Calu3 (cell line): ENCODE measurements around the gene CCBE1. TPM values are rescaled to one million over a fixed set of nuclear protein-coding genes. Genes with fewer than 3 reads are reported as not detected.

ENCODE experiments used
- BruUV-seq: library from RNA; stranded (reverse); fragments of 400-500 nt; replicated peaks from 2 replicates; lab custom pipeline; 2021; lab: Mats Ljungman, UMichigan
- CTCF ChIA-PET: fragments of 300-600 bp; sonication (Branson Sonifier 250); formaldehyde crosslinking; loops from one replicate; lab custom pipeline; 2022; ENCODE audit warnings: antibody characterized with exemption; lab: Charles Lee
- DNase-seq: peaks from one replicate; pipeline ENCODE4 v3.0.0; 2022
- H3K27ac Mint-ChIP-seq: one replicate; pipeline ENCODE4 v1.8.0; 2022; ENCODE audit warnings: mixed read lengths; ENCODE audit not compliant: unreplicated experiment
- H3K27me3 Mint-ChIP-seq: one replicate; pipeline ENCODE4 v1.8.0; 2022; ENCODE audit warnings: mixed read lengths; ENCODE audit not compliant: unreplicated experiment
- H3K36me3 Mint-ChIP-seq: one replicate; pipeline ENCODE4 v1.8.0; 2022; ENCODE audit warnings: mild to moderate bottlenecking, moderate library complexity, mixed read lengths; ENCODE audit not compliant: insufficient read depth, unreplicated experiment
- H3K4me1 Mint-ChIP-seq: one replicate; pipeline ENCODE4 v1.8.0; 2022; ENCODE audit warnings: mild to moderate bottlenecking, low read depth, mixed read lengths; ENCODE audit not compliant: unreplicated experiment
- H3K4me3 Mint-ChIP-seq: one replicate; pipeline ENCODE4 v1.8.0; 2022; ENCODE audit warnings: mild to moderate bottlenecking, low read depth, moderate library complexity, mixed read lengths; ENCODE audit not compliant: unreplicated experiment
- H3K9me3 Mint-ChIP-seq: one replicate; pipeline ENCODE4 v1.8.0; 2022; ENCODE audit warnings: low read depth, mixed read lengths; ENCODE audit not compliant: unreplicated experiment
- intact Hi-C: fragments of 100-400 bp; cut with micrococcal nuclease; formaldehyde crosslinking; loops from one replicate; pipeline ENCODE4 v1.10.0; 2022; ENCODE audit not compliant: unreplicated experiment
- total RNA-seq: library from RNA; stranded (reverse); gene quantifications from 2 replicates; pipeline ENCODE4 v1.2.3, GENCODE V29; 2022
- TF ChIP-seq, protein P1 (sequence below): fragments of 200-600 bp; IDR thresholded peaks from one replicate; pipeline ENCODE4 v1.8.0; 2022; ENCODE audit warnings: antibody characterized with exemption; ENCODE audit not compliant: unreplicated experiment

Gene CCBE1
- total RNA-seq, 1 experiment from 2014 or later: 0.12 TPM

DNA sequence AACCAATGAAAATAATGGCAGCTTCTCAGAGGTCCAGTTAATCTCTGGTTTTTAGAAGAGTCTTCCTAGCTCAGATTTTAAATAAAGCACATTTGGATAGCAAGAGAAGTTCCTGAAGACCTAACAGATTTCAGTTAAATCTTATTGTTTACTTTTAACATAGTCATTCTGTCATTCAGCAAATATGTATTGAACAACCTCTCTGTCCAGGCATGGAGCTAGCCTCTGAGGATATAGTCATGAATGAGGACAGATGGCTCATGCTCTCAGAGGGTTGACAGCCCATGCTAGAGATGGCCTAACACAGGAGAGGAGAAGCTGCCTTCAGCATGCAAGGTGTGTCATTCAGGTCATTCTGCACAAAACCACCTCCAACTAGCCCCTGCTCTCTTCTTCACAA lies 6.2 kb downstream of the CCBE1 start:
- H3K27ac Mint-ChIP-seq: no peak overlapping the region
- TF ChIP-seq, protein P1, sequence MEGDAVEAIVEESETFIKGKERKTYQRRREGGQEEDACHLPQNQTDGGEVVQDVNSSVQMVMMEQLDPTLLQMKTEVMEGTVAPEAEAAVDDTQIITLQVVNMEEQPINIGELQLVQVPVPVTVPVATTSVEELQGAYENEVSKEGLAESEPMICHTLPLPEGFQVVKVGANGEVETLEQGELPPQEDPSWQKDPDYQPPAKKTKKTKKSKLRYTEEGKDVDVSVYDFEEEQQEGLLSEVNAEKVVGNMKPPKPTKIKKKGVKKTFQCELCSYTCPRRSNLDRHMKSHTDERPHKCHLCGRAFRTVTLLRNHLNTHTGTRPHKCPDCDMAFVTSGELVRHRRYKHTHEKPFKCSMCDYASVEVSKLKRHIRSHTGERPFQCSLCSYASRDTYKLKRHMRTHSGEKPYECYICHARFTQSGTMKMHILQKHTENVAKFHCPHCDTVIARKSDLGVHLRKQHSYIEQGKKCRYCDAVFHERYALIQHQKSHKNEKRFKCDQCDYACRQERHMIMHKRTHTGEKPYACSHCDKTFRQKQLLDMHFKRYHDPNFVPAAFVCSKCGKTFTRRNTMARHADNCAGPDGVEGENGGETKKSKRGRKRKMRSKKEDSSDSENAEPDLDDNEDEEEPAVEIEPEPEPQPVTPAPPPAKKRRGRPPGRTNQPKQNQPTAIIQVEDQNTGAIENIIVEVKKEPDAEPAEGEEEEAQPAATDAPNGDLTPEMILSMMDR: no peak
- H3K27me3 Mint-ChIP-seq: peaks cover 48% of the 10 kb centered on the region
- H3K4me1 Mint-ChIP-seq: peaks cover 1% of the 10 kb centered on the region
- DNase-seq: peak; percentile 12
- H3K36me3 Mint-ChIP-seq: no peaks in the 10 kb centered on the region
- no peaks in the 10 kb centered on the region for H3K9me3 Mint-ChIP-seq
- no peak overlapping the region for H3K4me3 Mint-ChIP-seq
- no TSS peak for BruUV-seq
- intact Hi-C loops: no loop called here
- CTCF ChIA-PET: no interaction called here

DNA sequence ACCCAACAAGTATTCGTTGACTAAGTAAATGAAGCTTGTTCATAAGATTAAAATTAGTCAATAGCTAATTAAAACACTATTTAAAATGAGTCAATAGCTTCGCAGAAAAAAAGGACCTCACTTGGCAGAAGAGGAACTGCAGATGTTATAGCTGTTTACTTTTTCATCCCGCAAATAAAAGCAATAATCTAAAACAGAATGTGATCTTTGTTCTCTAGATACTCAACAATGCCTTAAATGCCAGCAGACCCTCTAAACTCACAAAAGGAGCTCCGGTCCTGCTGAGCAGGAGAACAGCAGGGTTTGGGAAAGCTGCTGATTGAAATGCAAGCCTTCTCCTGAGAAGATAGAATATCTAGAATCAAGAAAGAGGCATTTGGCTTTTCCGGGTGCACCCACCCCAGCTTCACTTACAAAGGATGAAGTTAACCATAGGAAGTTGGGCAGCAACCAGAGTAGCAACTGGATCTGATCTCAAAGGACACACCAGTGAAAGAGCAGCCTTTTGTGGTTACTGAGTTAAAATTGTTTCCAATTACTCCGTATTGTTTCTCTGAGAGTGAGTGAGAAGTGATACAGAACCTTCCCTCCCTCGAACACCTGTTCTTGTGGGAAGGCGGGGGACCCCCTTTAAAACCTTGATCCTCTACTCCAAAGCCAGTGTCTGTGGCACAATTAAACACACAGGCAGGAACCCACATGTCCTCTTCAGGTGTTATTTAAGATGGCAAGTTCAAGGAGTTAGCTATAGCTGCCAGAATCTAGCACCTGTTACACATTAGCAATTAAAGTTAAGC lies 6.8 kb downstream of the CCBE1 start:
- Mint-ChIP-seq H3K4me1 (no peaks in the 10 kb centered on the region), H3K27me3 (peaks cover 48% of the 10 kb centered on the region), H3K36me3 (no peaks in the 10 kb centered on the region), H3K27ac (no peak overlapping the region), H3K9me3 (no peaks in the 10 kb centered on the region), H3K4me3 (no peak overlapping the region)
- CTCF ChIA-PET: no interaction called here
- BruUV-seq: no TSS peak
- TF ChIP-seq, protein P1: no peak
- intact Hi-C loops: no loop called here
- no peak for DNase-seq

DNA sequence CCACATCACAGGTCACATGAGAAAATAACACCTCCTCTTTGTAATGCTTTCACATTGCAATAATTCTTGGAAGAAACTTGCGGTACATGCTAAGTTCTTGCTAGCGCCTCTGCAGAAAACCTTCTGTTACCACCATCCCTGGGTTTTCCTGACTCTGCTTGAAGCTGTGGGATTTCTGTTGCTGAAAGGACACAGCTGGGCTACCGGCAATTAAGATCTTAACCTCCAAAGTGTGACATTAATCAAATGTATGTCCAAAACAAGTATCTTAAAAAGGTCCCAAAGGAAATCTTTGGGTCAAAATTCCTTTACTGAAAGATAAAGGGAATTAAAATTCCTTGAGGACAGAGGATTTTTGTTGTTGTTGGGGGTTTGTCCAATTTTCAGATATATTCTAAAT lies 7.5 kb downstream of the CCBE1 start:
- no TSS peak for BruUV-seq
- H3K9me3 Mint-ChIP-seq: no peaks in the 10 kb centered on the region
- CTCF ChIA-PET: no interaction called here
- intact Hi-C loops: no loop called here
- TF ChIP-seq, protein P1: no peak
- no peak for DNase-seq
- no peak overlapping the region for H3K27ac Mint-ChIP-seq
- no peak overlapping the region for H3K4me3 Mint-ChIP-seq
- H3K36me3 Mint-ChIP-seq: no peaks in the 10 kb centered on the region
- peaks cover 48% of the 10 kb centered on the region for H3K27me3 Mint-ChIP-seq
- H3K4me1 Mint-ChIP-seq: no peaks in the 10 kb centered on the region

DNA sequence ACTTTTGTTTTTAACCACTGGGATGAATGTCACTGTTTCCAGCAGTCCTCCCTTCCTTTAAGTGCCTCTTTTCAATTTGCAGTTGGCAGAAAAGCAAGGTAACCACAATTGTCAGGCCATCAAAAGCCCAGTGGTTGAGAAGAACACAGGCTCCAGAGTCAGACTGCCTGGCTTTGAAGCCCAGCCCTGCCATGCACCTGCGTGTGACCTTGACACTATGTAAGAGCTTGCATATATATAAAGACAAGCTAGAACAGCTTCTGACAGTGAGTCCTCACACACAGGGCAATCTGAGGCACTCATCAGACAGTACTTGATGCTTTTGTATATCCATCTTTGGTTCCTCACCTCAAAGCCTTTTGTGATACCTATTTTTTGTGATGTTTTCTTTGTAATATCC lies 11.0 kb downstream of the CCBE1 start:
- TF ChIP-seq, protein P1: no peak
- intact Hi-C loops: no loop called here
- no peaks in the 10 kb centered on the region for H3K4me1 Mint-ChIP-seq

More for the DNA sequence above, 11.0 kb downstream of the CCBE1 start:
- Mint-ChIP-seq H3K27ac (no peak overlapping the region), H3K27me3 (peaks cover 54% of the 10 kb centered on the region), H3K9me3 (no peaks in the 10 kb centered on the region), H3K36me3 (no peaks in the 10 kb centered on the region), H3K4me3 (no peak overlapping the region)
- BruUV-seq: no TSS peak
- CTCF ChIA-PET: no interaction called here
- DNase-seq: no peak
